Measurements from ENCODE around the gene CRYGS.

CRYGS gene

GRCh38 chr3:186567072-186567921, 23.1 kb upstream of the CRYGS start, which contains the start of gene TBCCD1 (continued):
- TF ChIP-seq ZNF449 (tag by site-specific recombination; IDR thresholded peaks at IDR 0.05): no peak
- TF ChIP-seq EGR2 (tag by site-specific recombination; IDR thresholded peaks at IDR 0.05; ENCODE audit: low read depth): peak; percentile 53; the same call in 1 of the 2 replicates
- TF ChIP-seq ZNF629 (tag by site-specific recombination; IDR thresholded peaks at IDR 0.05): peak; percentile 41; the same call in 1 of the 2 replicates
- peak; percentile 98 for TF ChIP-seq ZNF600 (tag by site-specific recombination; IDR thresholded peaks at IDR 0.05)
- TF ChIP-seq ZXDB (tag by site-specific recombination; IDR thresholded peaks at IDR 0.05): 0 out of 2 replicates have a peak, but pooled peaks have one; percentile 23
- TF ChIP-seq ZNF791 (tag by site-specific recombination; IDR thresholded peaks at IDR 0.05): no peak
- TF ChIP-seq ZNF132 (tag by site-specific recombination; IDR thresholded peaks at IDR 0.05; ENCODE audit: borderline replicate concordance): no peak
- 0 out of 2 replicates have a peak, but pooled peaks have one; percentile 21 for TF ChIP-seq BCL11B (tag by site-specific recombination; IDR thresholded peaks at IDR 0.05; ENCODE audit: low read depth)
- peak; percentile 45; the same call in 1 of the 2 replicates for TF ChIP-seq ZNF692 (tag by site-specific recombination; IDR thresholded peaks at IDR 0.05)
- TF ChIP-seq KLF1 (tag by site-specific recombination; IDR thresholded peaks at IDR 0.05): no peak; the same call in 1 of the 2 replicates
- peak; percentile 60 for TF ChIP-seq ZNF561 (tag by site-specific recombination; IDR thresholded peaks at IDR 0.05; ENCODE audit: borderline replicate concordance)
- no peak for TF ChIP-seq HOXD13 (CRISPR knock-in tag; IDR thresholded peaks at IDR 0.05; ENCODE audit: borderline replicate concordance)
- peak; percentile 99 for TF ChIP-seq ZBTB6 (tag by site-specific recombination; IDR thresholded peaks at IDR 0.05)
- no peak for TF ChIP-seq ZNF701 (tag by site-specific recombination; IDR thresholded peaks at IDR 0.05)
- TF ChIP-seq PRDM1 (tag by site-specific recombination; IDR thresholded peaks at IDR 0.05): peak; percentile 35
- no peak for TF ChIP-seq ZSCAN4 (tag by site-specific recombination; IDR thresholded peaks at IDR 0.05)
- no peak for TF ChIP-seq CTCF (tag by site-specific recombination; IDR thresholded peaks at IDR 0.05)
- no peak; the same call in 1 of the 2 replicates for TF ChIP-seq ZBTB20 (tag by site-specific recombination; IDR thresholded peaks at IDR 0.05)
- 0 out of 2 replicates have a peak, but pooled peaks have one; percentile 33 for TF ChIP-seq ZNF501 (tag by site-specific recombination; IDR thresholded peaks at IDR 0.05)
- TF ChIP-seq HOXC10 (CRISPR knock-in tag; IDR thresholded peaks at IDR 0.05): no peak
- TF ChIP-seq ZNF645 (tag by site-specific recombination; IDR thresholded peaks at IDR 0.05): no peak
- no peak for TF ChIP-seq ZNF266 (tag by site-specific recombination; IDR thresholded peaks at IDR 0.05; ENCODE audit: low read depth)
- TF ChIP-seq ZNF394 (tag by site-specific recombination; IDR thresholded peaks at IDR 0.05; ENCODE audit: borderline replicate concordance): peak; percentile 39; the same call in 1 of the 2 replicates
- TF ChIP-seq SCRT2 (tag by site-specific recombination; IDR thresholded peaks at IDR 0.05): peak; percentile 54; the same call in 1 of the 2 replicates
- peak; percentile 46 for TF ChIP-seq SP2 (tag by site-specific recombination; IDR thresholded peaks at IDR 0.05)
- 0 out of 2 replicates have a peak, but pooled peaks have one; percentile 44 for TF ChIP-seq ZNF76 (tag by site-specific recombination; IDR thresholded peaks at IDR 0.05; ENCODE audit: borderline replicate concordance, low read depth)
- no peak for TF ChIP-seq ZNF549 (tag by site-specific recombination; IDR thresholded peaks at IDR 0.05)
- TF ChIP-seq PATZ1 (tag by site-specific recombination; IDR thresholded peaks at IDR 0.05): 0 out of 2 replicates have a peak, but pooled peaks have one; percentile 40
